Raji (cell line): ENCODE results near the gene TBX15.

Experiments used
- POLR2A ChIP-seq: IDR thresholded peaks from 2 replicates; pipeline ENCODE4 v1.6.1; 2011; ENCODE audit warnings: low read depth, low read length, control low read depth; ENCODE audit not compliant: insufficient read depth

TBX15 gene

DNA sequence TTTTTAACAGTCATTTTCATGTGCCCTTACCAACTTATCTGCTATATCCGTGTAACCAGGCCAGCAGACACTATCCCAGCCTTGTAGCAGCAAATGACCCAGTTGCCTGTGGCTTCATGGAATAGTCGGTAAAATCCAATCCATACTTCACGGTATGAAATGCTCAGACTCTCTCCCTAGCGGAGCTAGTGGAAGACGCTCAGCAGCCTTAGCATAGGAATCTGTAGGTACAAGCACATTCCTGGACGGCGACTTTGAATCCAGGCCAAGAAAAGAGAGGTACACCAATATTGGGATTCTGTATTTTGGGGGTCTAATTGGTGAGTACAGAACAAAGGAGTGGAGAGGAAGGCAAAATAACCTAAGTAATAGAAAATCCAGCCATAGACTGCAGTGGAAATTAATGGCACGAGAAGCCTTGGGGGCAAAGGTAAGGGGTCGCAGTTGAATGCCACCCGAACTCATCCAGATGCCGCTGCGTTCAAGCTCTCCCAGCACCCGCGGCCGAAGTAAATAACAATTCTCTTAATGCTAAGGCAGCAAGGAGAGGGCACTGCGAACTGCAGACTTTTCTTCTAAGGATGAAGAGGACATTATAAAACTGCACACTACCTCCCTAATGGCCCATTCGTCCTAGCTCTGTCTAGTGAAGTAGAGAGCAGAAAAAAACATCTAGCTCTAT, 17.7 kb upstream of the TBX15 start:
- no peak for TF ChIP-seq POLR2A

DNA sequence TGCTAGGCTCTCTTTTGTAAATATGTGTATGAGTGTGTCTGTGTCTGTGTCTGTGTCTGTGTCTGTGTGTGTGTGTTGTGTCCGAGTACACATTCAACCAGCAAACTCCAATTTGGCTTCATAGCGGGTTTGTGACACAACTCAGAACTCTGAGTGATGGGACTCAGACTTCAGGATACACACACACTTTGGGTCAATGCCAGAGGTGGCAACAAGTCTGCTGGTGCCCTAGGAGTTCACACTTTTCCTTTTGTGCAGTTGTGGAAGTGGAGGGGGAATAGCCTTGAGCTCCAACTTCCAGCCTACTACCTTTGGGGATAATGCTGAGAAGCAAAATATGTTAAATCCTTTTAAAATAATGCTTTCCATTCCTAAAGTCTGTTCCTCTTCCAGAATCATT, 16.6 kb upstream of the TBX15 start:
- TF ChIP-seq POLR2A: no peak

DNA sequence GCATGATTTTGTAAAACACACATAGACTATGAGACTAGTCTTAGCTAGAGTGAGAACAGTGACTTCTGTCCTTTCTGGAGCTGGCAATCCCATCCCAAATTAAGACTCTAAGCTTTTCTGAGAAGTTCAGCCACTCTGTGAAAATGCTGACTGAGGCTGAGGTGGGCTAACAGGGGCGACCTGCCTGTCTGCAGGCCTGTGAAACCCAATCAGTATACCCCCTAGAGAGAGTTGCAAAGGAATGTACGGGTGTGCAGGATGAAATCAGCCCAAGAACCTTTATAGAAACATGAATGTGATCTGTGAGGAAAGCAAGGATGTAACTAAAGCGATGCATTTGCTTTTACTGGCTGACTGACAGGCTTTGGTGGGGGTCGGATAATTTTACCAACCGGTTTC, 16.0 kb upstream of the TBX15 start:
- no peak for TF ChIP-seq POLR2A

DNA sequence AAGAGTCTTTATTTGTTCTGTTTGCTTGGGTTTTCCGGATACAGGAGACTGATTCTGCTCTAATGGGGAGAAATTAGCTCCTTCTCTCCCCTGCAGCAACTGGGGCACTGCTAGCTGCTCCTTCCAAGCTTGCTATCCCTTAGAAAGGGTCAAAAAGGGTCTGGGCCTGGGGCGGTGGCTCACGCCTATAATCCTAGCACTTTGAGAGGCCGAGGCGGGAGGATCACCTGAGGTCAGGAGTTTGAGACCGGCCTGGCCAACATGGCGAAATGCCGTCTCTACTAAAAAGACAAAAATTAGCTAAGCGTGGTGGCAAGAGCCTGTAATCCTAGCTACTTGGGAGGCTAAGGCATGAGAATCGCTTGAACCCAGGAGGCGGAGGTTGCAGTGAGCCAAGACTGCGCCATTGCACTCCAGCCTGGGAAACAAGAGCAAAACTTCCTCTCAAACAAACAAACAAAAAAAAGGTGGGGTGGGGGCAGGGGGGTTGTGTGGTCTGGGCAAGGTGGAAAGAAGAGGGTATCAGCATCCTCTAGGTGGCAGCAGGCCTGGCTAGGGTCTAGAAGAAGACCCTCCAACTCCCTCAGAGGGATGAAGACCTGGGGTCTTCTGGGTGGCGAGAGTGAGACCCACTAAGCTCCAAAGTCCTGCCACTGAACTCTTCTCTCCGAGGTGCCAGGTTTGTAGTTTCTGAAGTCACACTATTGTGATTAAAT, 15.4 kb upstream of the TBX15 start:
- no peak for TF ChIP-seq POLR2A

DNA sequence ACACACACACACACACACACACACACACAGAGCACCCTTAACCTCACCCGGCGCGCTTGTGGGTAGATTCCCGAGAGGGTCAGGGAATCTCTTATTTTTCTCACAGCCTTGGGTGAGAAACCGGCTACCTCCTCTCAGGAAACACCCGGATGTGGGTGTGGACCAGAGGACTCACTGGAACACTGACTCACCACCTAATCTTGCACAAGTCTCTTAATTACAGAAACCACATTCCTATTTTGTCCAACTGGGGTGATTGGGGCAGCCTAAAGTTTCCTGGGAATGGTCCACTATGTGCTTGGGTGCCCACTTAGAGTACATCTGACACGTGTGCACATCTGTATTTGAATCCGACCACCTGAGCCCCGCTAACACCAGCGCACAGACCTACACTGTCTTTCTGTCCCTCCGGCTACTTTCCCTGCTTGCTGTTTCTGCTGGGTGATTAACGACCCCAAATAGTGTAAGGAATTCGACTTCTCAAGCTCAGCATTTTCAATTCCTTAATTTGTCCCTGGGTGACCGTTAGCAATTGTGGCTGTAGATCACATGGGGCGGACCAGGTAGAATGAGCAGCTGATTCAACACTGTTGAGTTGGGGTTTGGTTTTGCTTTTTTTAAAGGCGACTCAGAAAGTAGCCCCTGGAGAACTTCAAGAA, 14.0 kb upstream of the TBX15 start:
- TF ChIP-seq POLR2A: no peak

GRCh38 chr1:119001181-119002027, 13.3 kb upstream of the TBX15 start:
- no peak for TF ChIP-seq POLR2A

DNA sequence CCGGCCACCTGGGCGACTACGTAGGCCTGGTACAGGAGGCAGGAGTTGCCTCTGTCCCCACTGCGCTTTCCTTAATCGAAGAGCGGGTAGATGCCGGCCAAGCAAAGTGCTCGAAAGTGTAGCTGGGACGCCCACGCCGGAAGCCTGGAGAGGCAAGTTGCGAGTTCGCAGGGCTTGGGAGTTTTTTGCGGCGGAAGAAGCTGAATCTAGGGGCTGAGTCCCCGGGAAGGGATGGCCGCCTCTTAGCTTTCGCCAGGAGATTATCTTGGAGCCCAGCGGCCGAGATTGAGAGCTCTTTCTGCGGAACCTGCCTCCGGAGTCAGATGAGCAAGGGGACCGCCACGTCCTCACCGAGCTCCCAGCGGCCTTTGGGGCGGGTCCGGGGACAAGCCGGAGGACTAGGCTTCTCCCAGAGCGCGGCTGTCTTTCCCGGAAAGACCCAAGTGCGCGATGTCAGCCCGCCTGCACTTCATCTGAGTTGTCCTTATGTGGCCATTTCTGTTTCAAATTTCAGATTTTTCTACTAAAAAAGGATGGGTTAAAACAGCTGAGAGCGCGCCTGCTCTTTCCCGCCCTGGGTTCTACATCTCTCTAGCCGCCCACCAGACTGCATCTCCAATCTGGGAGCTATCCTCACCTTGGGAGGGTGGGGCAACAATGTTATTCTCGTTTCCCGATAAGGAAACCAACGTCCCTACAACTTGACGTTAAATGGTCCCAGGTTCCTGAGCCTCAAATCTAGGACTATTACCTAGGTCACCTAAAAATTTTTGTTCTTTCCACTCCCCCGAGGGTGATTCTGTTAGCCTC, 12.4 kb upstream of the TBX15 start:
- no peak for TF ChIP-seq POLR2A

DNA sequence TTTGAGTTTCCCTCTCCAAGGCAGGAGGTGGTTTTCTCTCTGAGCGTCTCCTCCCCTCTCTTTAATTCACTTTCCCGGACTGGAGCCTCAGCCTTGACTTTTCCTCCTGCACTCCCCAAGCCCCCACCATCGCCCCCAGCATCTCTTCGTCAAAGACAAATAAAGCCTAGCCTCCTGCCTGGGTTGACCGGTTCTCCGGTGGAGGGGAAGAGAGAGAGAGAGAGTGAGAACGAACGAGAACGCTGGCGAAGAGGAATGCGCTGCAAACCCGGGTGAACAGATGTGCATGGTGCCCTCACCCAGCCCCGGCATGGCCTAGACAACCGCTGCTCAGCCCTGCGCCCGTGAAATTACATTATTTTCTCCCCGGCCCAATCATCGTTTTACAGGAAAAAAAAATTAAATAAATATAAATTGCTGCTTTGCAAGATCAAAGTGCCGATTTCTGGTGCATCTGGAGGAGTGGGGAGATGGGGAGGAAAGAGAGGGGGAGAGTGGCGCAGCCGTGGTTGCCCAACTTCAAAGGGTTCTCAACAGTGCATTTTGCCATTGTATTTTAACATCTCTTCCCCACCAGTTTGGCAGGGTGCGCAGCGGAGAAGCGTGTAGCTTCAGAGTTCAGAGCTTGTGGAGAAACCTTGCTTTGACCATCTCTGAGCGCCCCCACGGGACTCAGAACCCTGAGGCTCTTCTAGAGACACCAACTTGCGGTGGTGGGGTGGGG, 11.4 kb upstream of the TBX15 start:
- no peak for TF ChIP-seq POLR2A

- no peak for TF ChIP-seq POLR2A
Observed at GRCh38 chr1:118998171-118998570, 10.0 kb upstream of the TBX15 start.

GRCh38 chr1:118997225-118997624, 9.1 kb upstream of the TBX15 start:
- TF ChIP-seq POLR2A: no peak

DNA sequence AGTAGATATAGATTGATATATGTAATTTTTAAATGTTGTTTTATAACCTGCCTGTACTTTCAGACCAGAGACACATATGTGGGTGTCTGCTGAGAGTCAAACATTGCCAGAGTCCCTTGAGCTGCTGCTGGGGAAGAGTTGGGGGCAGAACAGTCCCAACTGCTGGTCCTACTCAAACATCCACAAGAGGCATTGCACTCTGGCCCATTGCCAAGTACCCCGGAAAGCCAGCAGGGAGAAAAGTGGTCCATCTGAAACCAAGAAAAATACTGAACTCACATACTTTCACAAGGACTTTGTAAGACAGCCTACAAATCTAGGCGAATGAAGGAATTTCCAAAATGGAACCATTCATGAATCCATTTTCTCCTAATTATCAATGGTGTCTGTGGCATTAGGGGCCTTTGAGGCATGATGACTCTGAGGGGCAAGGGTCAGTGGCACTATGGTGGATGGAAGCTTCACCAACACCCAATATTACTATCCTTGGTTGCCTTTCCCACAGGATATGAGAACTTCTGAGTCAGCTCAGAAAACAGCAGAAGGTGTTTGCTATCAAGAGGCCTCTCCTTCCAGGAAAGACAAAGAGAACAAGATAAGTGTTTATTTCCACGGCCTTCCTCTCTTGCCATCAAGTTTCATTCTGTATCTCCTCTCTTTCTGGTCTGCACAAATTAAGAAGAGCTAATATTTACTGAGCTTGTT, 7.3 kb upstream of the TBX15 start:
- TF ChIP-seq POLR2A: no peak

- no peak for TF ChIP-seq POLR2A
Observed at GRCh38 chr1:118993700-118994026, 5.5 kb upstream of the TBX15 start.
